Muscle layer of duodenum (tissue), 2 donors: ENCODE results near the gene IL12A.

ENCODE experiments used
- H3K27ac ChIP-seq: one replicate; pipeline ENCODE4 v1.7.0; 2013; ENCODE audit warnings: mild to moderate bottlenecking, low read length
- H3K27me3 ChIP-seq: one replicate; pipeline ENCODE4 v1.7.0; 2013; ENCODE audit warnings: low read depth, mild to moderate bottlenecking, control low read depth, low read length
- H3K36me3 ChIP-seq, 2 donors: one replicate each; pipeline ENCODE4 v1.7.0; 2013; ENCODE audit warnings: low read length in 2 of 2, control low read depth in 1 of 2, mild to moderate bottlenecking in 1 of 2; ENCODE audit not compliant: insufficient read depth in 2 of 2, control insufficient read depth in 1 of 2
- H3K4me1 ChIP-seq, 2 donors: one replicate each; pipeline ENCODE4 v1.7.0; 2013; ENCODE audit warnings: low read length in 2 of 2, mild to moderate bottlenecking in 2 of 2, control low read depth in 1 of 2, moderate library complexity in 1 of 2; ENCODE audit not compliant: insufficient read depth in 2 of 2, control insufficient read depth in 1 of 2
- H3K4me3 ChIP-seq, 2 donors: one replicate each; pipeline ENCODE4 v1.7.0; 2013; ENCODE audit warnings: low read length in 2 of 2, low read depth in 1 of 2, mild to moderate bottlenecking in 1 of 2
- H3K9me3 ChIP-seq, 2 donors: one replicate each; pipeline ENCODE4 v1.7.0; 2013; ENCODE audit warnings: low read length in 2 of 2, control low read depth in 1 of 2, mild to moderate bottlenecking in 1 of 2; ENCODE audit not compliant: control insufficient read depth in 1 of 2
- donor health status: healthy.

IL12A gene

DNA sequence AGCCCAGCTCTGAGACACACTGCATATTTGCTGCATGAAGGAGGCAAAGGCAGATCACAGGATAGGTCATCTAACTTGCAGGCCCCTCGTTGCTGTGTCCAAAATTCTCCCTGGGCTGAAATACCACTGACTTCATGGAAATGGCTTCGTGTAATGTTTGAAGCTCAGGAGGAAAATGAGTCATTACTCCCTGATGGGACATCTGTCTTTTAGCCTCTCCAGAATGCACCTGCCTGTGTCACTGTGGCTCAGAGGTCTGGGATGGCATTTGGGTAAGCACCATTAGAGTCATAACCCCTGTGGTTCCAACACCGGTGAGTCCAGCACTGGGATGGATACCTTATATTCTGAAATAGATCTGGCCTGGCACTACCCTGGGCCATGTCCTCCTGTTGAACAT lies 51.5 kb downstream of the IL12A start:
- peaks cover 0 to 8% of the 10 kb centered on the region in 2 donors for H3K4me1 ChIP-seq
- H3K4me3 ChIP-seq = no peak overlapping the region
- H3K27me3 ChIP-seq = peaks cover 4% of the 10 kb centered on the region
- H3K36me3 ChIP-seq = no peaks in the 10 kb centered on the region
- peaks cover 0 to 4% of the 10 kb centered on the region in 2 donors for H3K9me3 ChIP-seq
- H3K27ac ChIP-seq = no peak overlapping the region

DNA sequence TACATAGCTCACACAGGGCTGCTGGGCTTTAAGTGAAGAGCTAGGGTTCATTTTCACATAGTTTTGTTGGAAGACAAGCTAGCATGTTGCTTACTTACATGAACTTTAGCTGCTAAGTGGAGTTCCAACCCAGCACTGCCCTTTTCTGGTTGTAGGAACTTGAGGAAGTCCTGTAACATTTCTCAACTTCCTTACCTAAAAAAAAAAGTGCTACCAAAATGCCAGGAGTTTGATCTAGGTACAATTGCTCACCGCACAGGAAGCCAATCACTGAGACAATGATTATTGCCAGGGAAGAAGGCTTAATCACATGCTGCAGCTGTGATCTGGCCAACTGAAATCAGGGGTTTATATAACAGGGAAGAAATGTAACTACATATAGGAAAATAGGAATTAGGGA lies 52.8 kb downstream of the IL12A start:
- Histone ChIP-seq H3K9me3 (peaks cover 0 to 4% of the 10 kb centered on the region in 2 donors), H3K27me3 (peaks cover 4% of the 10 kb centered on the region), H3K4me1 (peaks cover 0 to 8% of the 10 kb centered on the region in 2 donors), H3K27ac (no peak overlapping the region), H3K36me3 (no peaks in the 10 kb centered on the region), H3K4me3 (no peak overlapping the region)

DNA sequence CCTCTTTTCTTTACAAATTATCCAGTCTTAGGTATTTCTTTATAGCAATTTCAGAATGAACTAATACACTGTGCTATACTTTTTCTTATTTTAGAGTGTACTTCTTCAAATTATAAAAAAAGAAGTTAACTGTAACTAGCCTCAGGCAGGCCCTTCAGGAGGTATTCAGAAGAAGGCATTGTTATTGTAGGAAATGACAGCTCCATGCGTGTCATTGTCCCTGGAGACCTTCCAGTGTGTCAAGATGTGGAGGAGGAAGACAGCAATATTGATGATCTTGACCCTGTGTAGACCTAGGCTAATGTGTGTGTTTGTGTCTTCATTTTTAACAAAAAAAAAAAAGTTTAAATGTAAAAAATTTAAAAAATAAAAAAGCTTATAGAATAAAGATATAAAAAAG lies 55.5 kb downstream of the IL12A start:
- Histone ChIP-seq H3K4me1 (peaks cover 0 to 5% of the 10 kb centered on the region in 2 donors), H3K9me3 (peaks cover 0 to 4% of the 10 kb centered on the region in 2 donors), H3K27ac (no peak overlapping the region)

More for the DNA sequence above, 55.5 kb downstream of the IL12A start:
- no peak overlapping the region for H3K4me3 ChIP-seq
- H3K36me3 ChIP-seq = no peaks in the 10 kb centered on the region
- no peaks in the 10 kb centered on the region for H3K27me3 ChIP-seq
